GM12872 (cell line): ENCODE measurements around the gene CACNA2D2.

Experiments
- TF ChIP-seq, protein P1 (sequence below): IDR thresholded peaks from 3 replicates; pipeline ENCODE4 v1.5.1; 2011; ENCODE audit warnings: low read depth, mild to moderate bottlenecking, low read length, moderate library complexity; ENCODE audit not compliant: insufficient read depth

The CACNA2D2 gene

DNA sequence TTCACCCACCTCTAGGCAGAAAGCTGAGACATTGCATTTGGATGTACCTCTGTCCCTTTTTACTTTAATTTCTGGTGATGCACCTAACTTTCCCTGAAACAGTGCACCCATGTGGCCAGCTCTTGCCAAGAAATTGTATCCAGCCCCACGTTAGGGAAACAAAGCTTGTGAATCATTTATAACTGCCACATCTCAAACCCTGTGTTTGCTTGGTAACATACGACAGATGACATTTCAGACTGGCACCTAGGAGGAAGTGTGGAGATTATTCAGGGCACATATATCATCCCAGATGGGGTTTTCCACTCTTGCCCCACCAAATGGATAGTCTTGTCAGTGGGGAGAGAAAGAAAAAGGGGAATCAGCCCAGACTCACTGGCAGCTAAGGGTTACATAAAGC is 150.7 kb downstream of the CACNA2D2 start:
- TF ChIP-seq, protein P1, sequence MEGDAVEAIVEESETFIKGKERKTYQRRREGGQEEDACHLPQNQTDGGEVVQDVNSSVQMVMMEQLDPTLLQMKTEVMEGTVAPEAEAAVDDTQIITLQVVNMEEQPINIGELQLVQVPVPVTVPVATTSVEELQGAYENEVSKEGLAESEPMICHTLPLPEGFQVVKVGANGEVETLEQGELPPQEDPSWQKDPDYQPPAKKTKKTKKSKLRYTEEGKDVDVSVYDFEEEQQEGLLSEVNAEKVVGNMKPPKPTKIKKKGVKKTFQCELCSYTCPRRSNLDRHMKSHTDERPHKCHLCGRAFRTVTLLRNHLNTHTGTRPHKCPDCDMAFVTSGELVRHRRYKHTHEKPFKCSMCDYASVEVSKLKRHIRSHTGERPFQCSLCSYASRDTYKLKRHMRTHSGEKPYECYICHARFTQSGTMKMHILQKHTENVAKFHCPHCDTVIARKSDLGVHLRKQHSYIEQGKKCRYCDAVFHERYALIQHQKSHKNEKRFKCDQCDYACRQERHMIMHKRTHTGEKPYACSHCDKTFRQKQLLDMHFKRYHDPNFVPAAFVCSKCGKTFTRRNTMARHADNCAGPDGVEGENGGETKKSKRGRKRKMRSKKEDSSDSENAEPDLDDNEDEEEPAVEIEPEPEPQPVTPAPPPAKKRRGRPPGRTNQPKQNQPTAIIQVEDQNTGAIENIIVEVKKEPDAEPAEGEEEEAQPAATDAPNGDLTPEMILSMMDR, result peak; percentile 31; the same call in 2 of the 3 replicates

DNA sequence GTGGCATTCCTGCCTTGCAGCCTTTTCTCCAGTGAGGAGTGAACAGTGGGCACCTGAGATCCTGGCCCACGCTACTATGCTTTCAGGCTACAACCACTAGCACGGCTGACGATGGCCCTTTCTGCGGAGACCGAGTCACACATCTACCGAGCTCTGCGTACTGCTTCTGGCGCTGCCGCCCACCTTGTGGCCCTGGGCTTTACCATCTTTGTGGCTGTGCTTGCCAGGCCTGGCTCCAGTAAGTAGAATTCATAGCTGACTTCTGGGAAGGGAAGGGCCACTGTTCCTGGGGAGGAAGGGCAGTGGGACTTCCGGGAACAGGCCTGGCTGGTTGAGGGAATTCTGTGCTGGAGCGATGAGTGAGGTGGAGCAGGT is 152.1 kb downstream of the CACNA2D2 start:
- TF ChIP-seq, protein P1, result no peak

DNA sequence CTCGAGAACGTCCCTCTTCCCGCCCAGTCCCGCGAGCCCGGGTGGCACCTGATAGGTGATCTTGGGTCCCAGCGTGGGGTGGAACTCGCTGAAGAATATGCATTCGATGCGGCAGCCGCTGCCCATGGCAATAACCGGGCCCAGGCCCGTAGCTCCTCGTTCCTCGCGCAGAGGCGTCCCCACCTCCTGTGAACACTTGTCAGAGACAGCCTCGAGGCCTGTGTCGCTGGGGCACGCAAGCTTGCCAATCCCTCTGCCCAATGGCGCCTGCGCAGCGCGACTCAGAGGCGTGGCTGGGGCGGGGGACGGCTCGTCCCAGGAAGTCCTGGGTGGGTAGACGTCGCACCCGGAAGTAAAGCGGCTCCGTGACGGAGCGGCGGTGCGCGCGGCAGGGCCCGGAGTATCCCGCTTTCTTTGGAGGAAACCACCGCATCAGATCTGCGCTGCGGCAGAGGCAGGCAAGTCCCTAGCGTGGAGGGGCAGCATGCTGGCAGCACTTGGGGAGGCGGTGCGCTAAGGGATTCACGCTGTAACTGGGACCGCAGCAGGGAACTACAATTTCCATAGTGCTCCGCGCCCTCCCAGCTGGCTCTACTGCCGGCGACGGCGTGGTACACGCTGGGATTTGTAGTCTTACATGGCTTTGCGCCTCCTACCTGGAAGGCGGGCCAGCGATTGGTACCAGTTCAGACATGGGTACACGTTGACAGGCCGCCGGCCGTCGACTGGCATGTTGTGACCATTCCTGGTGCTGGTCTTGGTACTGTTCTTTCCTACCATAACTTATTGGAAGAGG is 152.7 kb downstream of the CACNA2D2 start, which contains the start of the genes CYB561D2 and NPRL2:
Gene CYB561D2 (plus strand): TSS at position 336 of the 796 bp plus-strand sequence. CDS start 572 bp downstream, outside the sequence.
Gene NPRL2 (minus strand): TSS at position 249 of the 796 bp plus-strand sequence. CDS start 123 bp downstream, at position 126.
- TF ChIP-seq, protein P1, result no peak

DNA sequence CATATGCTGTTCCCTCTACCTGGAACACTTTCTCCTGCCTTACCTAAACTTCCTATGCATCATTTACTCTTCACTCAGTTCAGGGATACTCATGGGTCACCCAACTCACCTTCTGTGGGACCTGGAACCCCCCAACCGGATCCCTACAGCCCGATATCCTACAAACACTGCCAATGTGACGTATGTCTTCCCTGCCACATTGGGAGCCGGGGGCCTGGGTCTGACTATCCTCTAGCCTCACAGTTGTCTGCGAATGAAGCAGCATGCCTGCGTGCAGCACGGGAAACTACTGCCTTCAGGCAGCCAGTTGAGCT is 153.3 kb downstream of the CACNA2D2 start:
- TF ChIP-seq, protein P1, result no peak

DNA sequence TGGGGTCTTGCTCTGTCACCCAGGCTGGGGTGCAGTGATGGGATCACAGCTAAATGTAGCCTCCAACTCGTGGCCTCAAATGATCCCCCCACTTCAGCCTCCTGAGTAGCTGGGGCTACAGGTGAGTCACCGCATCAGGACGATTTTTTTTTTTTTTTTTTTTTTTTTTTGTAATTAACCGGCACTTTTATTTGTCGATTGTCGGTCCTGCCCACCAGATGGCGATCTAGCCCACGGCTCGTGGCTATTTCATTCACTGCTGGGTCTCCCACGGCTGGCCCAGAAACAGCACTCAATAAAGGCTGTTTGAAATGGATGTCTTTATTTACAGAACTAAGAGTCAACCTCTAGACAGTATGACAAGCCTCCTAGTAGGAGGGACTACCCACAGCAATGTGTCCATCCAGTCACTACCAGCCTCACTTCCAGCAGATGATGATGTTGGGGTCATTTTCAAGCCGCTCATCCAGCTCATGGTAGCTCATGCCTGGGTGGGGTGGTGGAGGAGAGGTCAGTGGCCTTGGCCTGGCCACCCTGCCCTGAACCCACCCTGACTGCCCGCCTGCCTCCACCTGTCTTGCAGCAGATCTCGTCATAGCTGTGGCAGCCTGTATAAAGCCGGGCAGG is 156.1 kb downstream of the CACNA2D2 start:
- TF ChIP-seq, protein P1, result peak; percentile 66

DNA sequence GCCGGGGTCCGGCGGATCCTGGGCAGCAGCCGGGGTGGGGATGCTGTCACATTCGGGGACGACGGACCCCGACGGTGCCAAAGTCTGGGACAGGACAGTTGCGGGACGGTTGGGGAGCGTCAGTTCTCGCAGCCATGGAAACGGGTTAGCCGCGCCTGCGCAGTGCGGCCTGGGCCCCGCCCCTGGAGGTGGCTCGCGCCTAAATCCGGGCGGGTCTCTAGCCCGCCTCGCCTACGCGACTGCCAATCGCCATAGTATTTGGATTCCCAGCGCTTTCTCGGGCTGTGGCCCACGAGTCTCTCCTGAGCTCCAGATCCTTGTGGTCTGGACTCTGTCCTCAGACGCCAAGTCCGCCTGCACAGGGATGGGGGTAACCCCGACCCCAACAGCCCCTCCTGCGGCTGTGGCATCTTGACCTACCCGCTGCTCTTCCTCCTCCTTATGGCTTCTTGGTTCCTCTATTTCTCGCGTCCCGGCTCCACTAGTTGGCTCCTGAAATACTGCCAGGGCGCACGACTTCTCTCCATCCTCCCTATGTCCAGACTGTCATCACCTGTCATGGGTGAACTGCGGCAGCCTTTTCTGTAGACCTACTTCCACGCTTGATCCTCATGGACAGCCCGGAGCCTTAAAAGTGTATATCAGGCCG is 157.7 kb downstream of the CACNA2D2 start, which contains the start of gene ZMYND10:
Gene ZMYND10 (minus strand): TSS at position 147 of the 649 bp plus-strand sequence. CDS start 153 bp downstream, outside the sequence.
- TF ChIP-seq, protein P1, result no peak

DNA sequence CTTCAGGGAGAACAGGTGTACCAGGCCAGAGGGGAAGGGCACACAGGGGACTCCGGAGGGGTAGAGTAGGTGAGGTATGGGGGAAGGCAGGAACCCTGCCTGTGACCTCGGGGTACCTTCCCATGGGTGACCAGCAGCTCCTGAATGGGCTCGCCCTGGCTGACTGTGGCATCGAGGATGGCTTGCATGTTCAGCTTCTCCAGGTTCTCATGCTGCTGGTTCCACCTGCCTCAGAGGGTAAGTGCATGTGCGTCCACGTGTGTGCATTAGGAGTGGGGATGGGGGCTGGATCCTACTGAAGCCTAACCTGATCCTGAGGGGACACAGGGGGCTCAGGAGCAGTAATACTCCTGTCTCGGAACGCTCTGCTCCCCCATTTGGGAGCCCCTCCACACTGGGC is 158.4 kb downstream of the CACNA2D2 start:
- TF ChIP-seq, protein P1, result no peak
